Measurements from ENCODE around the gene POU2F3. TPM values are rescaled to one million over a fixed set of nuclear protein-coding genes. Genes with fewer than 3 reads are reported as not detected.

Gene POU2F3
- total and polyA plus RNA-seq, 2 experiments from 2014 or later: not detected

DNA sequence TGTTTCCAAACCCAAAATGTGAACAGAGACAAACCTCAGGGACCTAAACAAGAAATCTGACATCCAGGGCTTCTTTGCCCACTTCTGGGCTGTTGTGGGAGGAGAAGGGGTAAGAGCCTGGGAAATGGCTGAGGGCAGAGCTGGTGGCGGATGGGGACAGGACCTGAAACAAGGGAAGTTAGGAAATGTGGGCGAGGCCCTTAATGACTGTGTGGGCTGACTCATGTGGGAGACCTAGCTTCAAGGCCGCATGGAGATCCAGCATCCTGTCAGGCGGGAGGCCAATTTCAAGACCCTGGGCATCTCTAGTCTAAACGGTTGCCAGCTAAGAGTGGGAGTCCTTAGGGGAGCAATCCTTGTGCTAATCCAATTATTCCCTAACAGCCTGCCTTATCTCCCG lies 31.2 kb upstream of the POU2F3 start:
- Histone ChIP-seq H3K4me3 (no peak overlapping the region), H3K27me3 (no peaks in the 10 kb centered on the region), H3K4me1 (ENCODE audit: insufficient read depth) (peaks cover 40% of the 10 kb centered on the region), H3K4me2 (no peak overlapping the region), H3K79me2 (peaks cover 29% of the 10 kb centered on the region), H3K9me2 (replicated peaks; ENCODE audit: insufficient read depth) (no peaks in the 10 kb centered on the region), H3K36me3 (replicated peaks; ENCODE audit: insufficient read depth, low read depth) (no peaks in the 10 kb centered on the region), H2AFZ (no peak overlapping the region), H3K27ac (peak overlapping the region; percentile 96), H4K20me1 (ENCODE audit: insufficient read depth, poor library complexity, severe bottlenecking) (no peaks in the 10 kb centered on the region), H3K9me3 (ENCODE audit: low read depth) (no peaks in the 10 kb centered on the region)
- peak; percentile 64 for DNase-seq (ENCODE audit: low spot score)
- 59% methylated on average over 6 of the region's 6 CpGs for WGBS (ENCODE audit: low lambda C conversion rate, missing lambda C conversion rate)
- TF ChIP-seq EZH2phosphoT487 (IDR thresholded peaks at IDR 0.05; ENCODE audit: low read depth, severe bottlenecking, unreplicated experiment) (no peak), EZH2 (IDR thresholded peaks at IDR 0.05; ENCODE audit: borderline replicate concordance) (no peak)
- TF ChIP-seq, protein P1, sequence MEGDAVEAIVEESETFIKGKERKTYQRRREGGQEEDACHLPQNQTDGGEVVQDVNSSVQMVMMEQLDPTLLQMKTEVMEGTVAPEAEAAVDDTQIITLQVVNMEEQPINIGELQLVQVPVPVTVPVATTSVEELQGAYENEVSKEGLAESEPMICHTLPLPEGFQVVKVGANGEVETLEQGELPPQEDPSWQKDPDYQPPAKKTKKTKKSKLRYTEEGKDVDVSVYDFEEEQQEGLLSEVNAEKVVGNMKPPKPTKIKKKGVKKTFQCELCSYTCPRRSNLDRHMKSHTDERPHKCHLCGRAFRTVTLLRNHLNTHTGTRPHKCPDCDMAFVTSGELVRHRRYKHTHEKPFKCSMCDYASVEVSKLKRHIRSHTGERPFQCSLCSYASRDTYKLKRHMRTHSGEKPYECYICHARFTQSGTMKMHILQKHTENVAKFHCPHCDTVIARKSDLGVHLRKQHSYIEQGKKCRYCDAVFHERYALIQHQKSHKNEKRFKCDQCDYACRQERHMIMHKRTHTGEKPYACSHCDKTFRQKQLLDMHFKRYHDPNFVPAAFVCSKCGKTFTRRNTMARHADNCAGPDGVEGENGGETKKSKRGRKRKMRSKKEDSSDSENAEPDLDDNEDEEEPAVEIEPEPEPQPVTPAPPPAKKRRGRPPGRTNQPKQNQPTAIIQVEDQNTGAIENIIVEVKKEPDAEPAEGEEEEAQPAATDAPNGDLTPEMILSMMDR (IDR thresholded peaks at IDR 0.05; ENCODE audit: poor library complexity): no peak

DNA sequence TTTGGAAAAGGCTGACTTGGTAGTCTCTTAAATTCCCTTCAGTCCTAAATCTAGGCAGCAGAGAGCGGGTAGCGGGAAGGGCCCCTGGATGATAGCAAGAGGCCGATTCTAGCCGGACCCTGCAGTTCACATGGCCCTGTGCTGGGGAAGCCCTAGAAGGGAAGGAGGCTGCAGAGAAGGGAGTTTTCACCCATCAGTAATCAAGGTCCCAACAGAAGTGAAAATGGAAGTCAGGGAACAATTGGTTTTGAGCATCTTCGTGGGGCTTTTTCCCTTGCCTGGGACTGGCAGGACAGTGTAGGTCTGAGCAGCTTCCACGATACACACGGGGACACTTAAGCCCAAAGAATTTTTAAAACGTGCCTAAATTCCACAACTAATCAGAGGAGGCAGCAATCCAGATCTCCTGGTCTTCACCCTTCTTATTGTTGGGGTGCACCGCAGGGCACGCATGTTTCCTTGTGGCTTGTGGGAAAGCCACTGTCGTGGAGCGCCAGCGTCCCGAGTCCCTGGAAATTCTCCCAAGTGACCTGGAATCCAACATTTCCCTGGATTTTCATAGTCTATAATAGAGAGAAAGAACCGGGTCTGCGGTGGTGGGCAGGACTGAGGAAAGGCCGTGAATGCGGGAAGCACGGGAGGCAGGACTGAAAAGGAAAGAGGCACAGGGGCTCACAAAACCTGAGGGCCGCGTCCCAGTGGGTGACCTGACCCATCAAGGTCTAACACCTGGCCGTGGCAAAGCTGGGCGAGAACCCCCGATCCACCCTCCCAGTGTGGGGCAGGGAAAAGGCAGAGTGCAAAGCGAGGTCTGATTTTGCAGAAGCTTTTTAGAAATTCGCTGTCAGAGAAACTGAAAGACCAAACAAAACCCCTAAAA lies 30.0 kb upstream of the POU2F3 start:
- TF ChIP-seq EZH2phosphoT487 (IDR thresholded peaks at IDR 0.05; ENCODE audit: low read depth, severe bottlenecking, unreplicated experiment) (no peak), EZH2 (IDR thresholded peaks at IDR 0.05; ENCODE audit: borderline replicate concordance) (peak; percentile 48)
- TF ChIP-seq, protein P1 (IDR thresholded peaks at IDR 0.05; ENCODE audit: poor library complexity): no peak
- H3K27ac ChIP-seq: peak overlapping the region; percentile 96
- H3K9me3 ChIP-seq (ENCODE audit: low read depth): no peaks in the 10 kb centered on the region
- H3K27me3 ChIP-seq: no peaks in the 10 kb centered on the region
- H3K4me1 ChIP-seq (ENCODE audit: insufficient read depth): peaks cover 41% of the 10 kb centered on the region
- no peak for DNase-seq (ENCODE audit: low spot score)
- H3K9me2 ChIP-seq (replicated peaks; ENCODE audit: insufficient read depth): no peaks in the 10 kb centered on the region
- H3K4me3 ChIP-seq: peak overlapping the region; percentile 74
- H2AFZ ChIP-seq: peak overlapping the region; percentile 45
- H3K4me2 ChIP-seq: peak overlapping the region; percentile 94
- no peaks in the 10 kb centered on the region for H4K20me1 ChIP-seq (ENCODE audit: insufficient read depth, poor library complexity, severe bottlenecking)
- no peaks in the 10 kb centered on the region for H3K36me3 ChIP-seq (replicated peaks; ENCODE audit: insufficient read depth, low read depth)
- peaks cover 41% of the 10 kb centered on the region for H3K79me2 ChIP-seq
- WGBS (ENCODE audit: low lambda C conversion rate, missing lambda C conversion rate): 23% methylated on average over 26 of the region's 26 CpGs

DNA sequence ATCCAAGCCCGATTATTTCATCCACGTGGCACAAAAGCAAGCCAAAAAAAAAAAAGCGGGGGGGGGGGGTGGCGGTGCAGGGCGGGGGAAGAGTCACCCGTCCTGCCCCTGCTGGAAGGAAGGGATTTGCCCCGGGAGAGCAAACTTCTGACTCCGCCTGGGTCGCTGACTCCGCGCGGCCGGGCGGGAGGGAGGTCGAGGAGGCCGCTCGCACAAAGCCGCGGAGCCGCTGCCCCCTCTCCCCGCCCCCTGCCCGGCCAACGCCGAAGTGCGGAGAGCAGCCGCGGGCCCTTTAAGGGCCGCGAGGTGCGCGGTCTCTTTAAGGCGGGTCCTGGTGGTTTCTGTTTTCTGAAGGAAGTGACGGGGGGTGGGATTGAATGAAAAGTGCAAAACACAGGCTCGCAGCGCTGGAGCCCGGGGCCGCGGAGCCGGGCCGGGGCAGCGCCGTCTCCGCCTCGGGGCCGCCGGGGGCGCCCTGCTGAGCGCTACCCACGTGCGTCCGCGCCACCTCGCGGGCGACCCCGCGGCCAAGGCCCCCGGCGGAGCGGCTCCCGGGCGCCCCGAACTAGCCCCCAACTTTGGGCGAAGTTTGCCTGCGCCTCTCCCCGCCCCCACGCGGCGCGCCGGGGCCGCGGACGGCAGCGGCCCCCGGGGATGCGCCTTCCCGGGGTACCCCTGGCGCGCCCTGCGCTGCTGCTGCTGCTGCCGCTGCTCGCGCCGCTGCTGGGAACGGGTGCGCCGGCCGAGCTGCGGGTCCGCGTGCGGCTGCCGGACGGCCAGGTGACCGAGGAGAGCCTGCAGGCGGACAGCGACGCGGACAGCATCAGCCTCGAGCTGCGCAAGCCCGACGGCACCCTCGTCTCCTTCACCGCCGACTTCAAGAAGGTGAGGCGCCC lies 29.1 kb upstream of the POU2F3 start, which contains the start of gene OAF:
Gene OAF (plus strand): TSS at position 407 of the 896 bp plus-strand sequence. CDS start 248 bp downstream, at position 655.
- Histone ChIP-seq H3K36me3 (replicated peaks; ENCODE audit: insufficient read depth, low read depth) (no peaks in the 10 kb centered on the region), H3K9me3 (ENCODE audit: low read depth) (no peaks in the 10 kb centered on the region), H3K4me1 (ENCODE audit: insufficient read depth) (peaks cover 41% of the 10 kb centered on the region), H3K4me2 (peak within 1 kb of the TSS; percentile 94), H3K79me2 (peaks cover 50% of the 10 kb centered on the region), H3K4me3 (peak within 1 kb of the TSS; percentile 74), H3K27me3 (no peaks in the 10 kb centered on the region), H3K27ac (peak within 1 kb of the TSS; percentile 96), H3K9me2 (replicated peaks; ENCODE audit: insufficient read depth) (no peaks in the 10 kb centered on the region), H4K20me1 (ENCODE audit: insufficient read depth, poor library complexity, severe bottlenecking) (no peaks in the 10 kb centered on the region), H2AFZ (peak within 1 kb of the TSS; percentile 45)
- WGBS (ENCODE audit: low lambda C conversion rate, missing lambda C conversion rate): 2% methylated on average over 53 of the region's 108 CpGs
- peak; percentile 87 for DNase-seq (ENCODE audit: low spot score)
- no peak for TF ChIP-seq EZH2 (IDR thresholded peaks at IDR 0.05; ENCODE audit: borderline replicate concordance)
- TF ChIP-seq, protein P1 (IDR thresholded peaks at IDR 0.05; ENCODE audit: poor library complexity): peak; percentile 17
